Lower lobe of right lung (tissue), 2 donors: Measurements from ENCODE around the gene TMEM40. TPM values are rescaled to one million over a fixed set of nuclear protein-coding genes. Genes with fewer than 3 reads are reported as not detected.

Experiments
- ATAC-seq, 2 donors: fragments of 200-7000 bp; cut with Tn5 transposase; one replicate each; pipeline ENCODE4 v1.9.1; 2020 to 2022; ENCODE audit warnings: mild to moderate bottlenecking in 2 of 2, moderate library complexity in 2 of 2
- DNase-seq: peaks from one replicate; pipeline ENCODE4 v3.0.0-alpha.2; 2020
- H3K27ac ChIP-seq: fragments of 200-600 bp; one replicate; pipeline ENCODE4 v1.8.0; 2022
- H3K27me3 ChIP-seq: fragments of 200-600 bp; one replicate; pipeline ENCODE4 v1.8.0; 2022; ENCODE audit warnings: low read depth
- H3K36me3 ChIP-seq: fragments of 200-600 bp; one replicate; pipeline ENCODE4 v1.8.0; 2022; ENCODE audit warnings: mild to moderate bottlenecking
- H3K4me1 ChIP-seq: fragments of 200-600 bp; one replicate; pipeline ENCODE4 v1.8.0; 2022
- H3K4me3 ChIP-seq: fragments of 200-600 bp; one replicate; pipeline ENCODE4 v1.8.0; 2022; ENCODE audit warnings: mild to moderate bottlenecking
- H3K9me3 ChIP-seq: fragments of 200-600 bp; one replicate; pipeline ENCODE4 v1.8.0; 2022
- CTCF ChIP-seq: fragments of 200-600 bp; IDR thresholded peaks from one replicate; pipeline ENCODE4 v1.8.0; 2022; ENCODE audit warnings: antibody characterized with exemption, mild to moderate bottlenecking
- intact Hi-C: fragments of 100-400 bp; cut with DNase I; formaldehyde crosslinking; loops from one replicate; pipeline ENCODE4 v1.11.0; 2022
- total RNA-seq: library from RNA; stranded (reverse); fragmentation: NEBNext Ultra II Directional; extraction: Animal tissue kit (Norgen Biotek cat#: 25700); gene quantifications from one replicate; pipeline ENCODE4 v1.2.1, GENCODE V29; 2021
- donor health status: DM: no; HTN: yes; CAD: no; lungs with severe emphysema.

Gene TMEM40
- total RNA-seq, 1 donor from 2014 or later = 1.0 TPM

DNA sequence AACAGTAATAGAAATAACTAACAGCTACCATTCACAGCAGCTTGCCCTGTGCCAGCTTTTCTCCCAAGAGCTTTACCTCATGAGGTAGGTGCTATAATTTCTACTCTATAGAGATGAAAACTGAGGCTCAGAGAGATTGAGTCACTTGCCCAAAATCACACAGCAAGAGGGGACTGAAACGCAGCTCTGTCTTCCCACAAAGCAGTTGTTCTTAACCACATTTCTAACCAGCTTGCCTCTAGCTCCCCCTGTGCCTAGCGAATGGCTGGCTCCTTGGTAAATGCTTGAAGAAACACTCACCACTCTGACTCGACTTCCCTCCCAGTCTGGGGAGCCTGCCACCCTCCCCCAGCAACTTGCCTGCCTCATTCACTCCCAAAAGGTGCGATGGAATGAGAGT is 15.6 kb upstream of the TMEM40 start:
- ATAC-seq = no peak
- Histone ChIP-seq H3K27me3 (no peaks in the 10 kb centered on the region), H3K36me3 (no peaks in the 10 kb centered on the region), H3K4me3 (no peak overlapping the region), H3K27ac (no peak overlapping the region), H3K9me3 (no peaks in the 10 kb centered on the region), H3K4me1 (no peaks in the 10 kb centered on the region)
- intact Hi-C loops = no loop called here
- no peak for TF ChIP-seq CTCF
- no peak for DNase-seq

GRCh38 chr3:12773710-12774086 is 14.6 kb upstream of the TMEM40 start:
- no peaks in the 10 kb centered on the region for H3K9me3 ChIP-seq
- no peaks in the 10 kb centered on the region for H3K4me1 ChIP-seq
- intact Hi-C loops = no loop called here
- H3K27ac ChIP-seq = no peak overlapping the region
- no peaks in the 10 kb centered on the region for H3K36me3 ChIP-seq
- H3K4me3 ChIP-seq = no peak overlapping the region
- no peaks in the 10 kb centered on the region for H3K27me3 ChIP-seq
- DNase-seq (no peak), ATAC-seq (no peak)
- no peak for TF ChIP-seq CTCF

- Histone ChIP-seq H3K4me3 (no peak overlapping the region), H3K27me3 (no peaks in the 10 kb centered on the region), H3K27ac (no peak overlapping the region), H3K9me3 (no peaks in the 10 kb centered on the region), H3K4me1 (no peaks in the 10 kb centered on the region), H3K36me3 (no peaks in the 10 kb centered on the region)
- no peak for ATAC-seq
- intact Hi-C loops = no loop called here
- no peak for DNase-seq
- TF ChIP-seq CTCF = no peak
Observed at GRCh38 chr3:12773030-12773709, 14.1 kb upstream of the TMEM40 start.

GRCh38 chr3:12772462-12772861 is 13.4 kb upstream of the TMEM40 start:
- no peaks in the 10 kb centered on the region for H3K27me3 ChIP-seq
- no peak overlapping the region for H3K4me3 ChIP-seq
- intact Hi-C loops = no loop called here
- no peak overlapping the region for H3K27ac ChIP-seq
- TF ChIP-seq CTCF = no peak
- H3K36me3 ChIP-seq = no peaks in the 10 kb centered on the region
- ATAC-seq (no peak), DNase-seq (no peak)
- H3K9me3 ChIP-seq = no peaks in the 10 kb centered on the region
- no peaks in the 10 kb centered on the region for H3K4me1 ChIP-seq

GRCh38 chr3:12771236-12771635 is 12.2 kb upstream of the TMEM40 start:
- ATAC-seq (no peak), DNase-seq (no peak)
- Histone ChIP-seq H3K4me3 (no peak overlapping the region), H3K4me1 (no peaks in the 10 kb centered on the region), H3K36me3 (no peaks in the 10 kb centered on the region), H3K9me3 (no peaks in the 10 kb centered on the region), H3K27ac (no peak overlapping the region), H3K27me3 (no peaks in the 10 kb centered on the region)
- TF ChIP-seq CTCF = no peak
- intact Hi-C loops = no loop called here
